Measurements from ENCODE around the gene CRIP3.

Gene CRIP3

DNA sequence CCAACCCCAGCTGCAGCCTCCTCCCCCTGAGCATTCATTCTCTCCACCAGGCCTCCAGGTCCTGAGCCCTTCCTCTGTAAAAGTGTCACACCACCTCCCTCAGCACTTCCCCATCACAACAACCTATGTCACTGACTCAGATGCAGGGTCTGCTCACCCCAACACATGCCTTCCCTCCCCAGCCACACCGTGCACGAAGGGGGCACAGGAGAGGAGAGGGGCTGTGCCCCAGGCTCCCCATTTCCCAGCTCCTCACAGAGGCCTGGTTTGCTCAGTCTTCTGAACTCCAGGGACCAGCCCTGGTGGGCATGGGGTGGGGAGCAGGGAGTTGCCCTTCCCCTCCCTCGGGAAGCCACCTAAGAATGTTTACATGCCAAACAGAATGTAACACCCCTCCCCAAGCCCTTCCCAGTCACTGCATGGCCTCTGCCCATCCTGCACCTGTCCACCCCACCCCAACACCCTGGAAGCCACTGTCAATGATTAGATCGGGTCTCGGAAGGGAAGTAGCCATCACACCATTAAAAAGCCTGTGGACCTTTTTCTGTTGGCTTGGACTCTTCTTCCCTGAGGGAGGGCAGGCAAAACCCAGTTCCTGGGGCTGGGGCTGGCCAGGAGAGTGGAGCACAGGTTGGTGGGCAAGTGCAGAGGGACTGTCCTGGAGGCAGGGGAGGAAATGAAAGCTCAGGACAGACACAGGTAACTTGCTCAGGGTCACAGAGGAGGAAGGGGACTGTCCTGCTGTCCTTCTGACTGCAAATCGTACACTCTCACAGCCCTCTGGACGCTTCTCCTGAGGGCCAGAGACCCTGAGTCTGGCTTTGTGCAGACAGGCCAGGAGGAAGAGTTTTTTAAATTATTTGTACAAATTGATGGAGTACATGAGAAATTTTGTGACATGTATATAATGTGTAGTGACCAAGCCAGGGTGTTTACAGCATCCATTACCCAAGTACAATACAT is 20.6 kb downstream of the CRIP3 start:
- no peak for DNase-seq (ENCODE audit: low read depth in 2 of 2)

DNA sequence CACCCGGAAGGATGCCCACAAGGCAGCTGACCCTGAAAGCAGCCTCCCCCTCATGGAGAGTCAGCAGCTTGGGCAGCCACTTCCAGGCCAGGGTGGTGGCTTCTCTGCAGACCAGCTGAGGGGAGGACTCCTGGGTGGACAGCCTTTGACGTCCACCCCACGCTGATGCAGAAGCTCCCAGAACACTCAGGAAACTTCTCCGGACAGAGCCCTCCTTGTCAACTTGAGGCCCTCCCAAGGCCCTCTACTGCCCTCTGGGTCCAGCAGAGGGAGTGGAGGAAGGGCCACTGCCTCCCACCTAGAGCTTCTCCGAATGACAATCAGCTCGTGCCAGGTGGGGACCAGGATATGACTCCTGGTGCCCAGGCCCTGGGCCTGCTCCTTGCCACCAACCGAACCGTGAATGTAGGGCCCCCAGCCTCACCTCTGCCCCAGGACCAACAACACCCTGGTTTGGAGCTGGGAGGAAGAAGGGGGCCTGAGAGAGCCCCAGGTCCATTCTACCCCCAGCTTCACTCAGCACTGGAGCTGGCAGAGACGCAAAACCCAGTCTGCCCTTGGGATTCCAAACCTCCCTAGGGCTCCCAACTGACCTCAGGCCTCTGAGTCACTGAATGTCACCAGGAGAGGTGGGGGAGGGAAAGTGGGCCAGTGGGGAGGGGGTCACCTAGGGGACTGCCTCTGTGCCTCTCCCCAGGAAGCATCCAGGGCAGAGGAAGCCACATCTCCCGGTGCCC is 21.5 kb downstream of the CRIP3 start:
- no peak for DNase-seq (ENCODE audit: low read depth in 2 of 2)

DNA sequence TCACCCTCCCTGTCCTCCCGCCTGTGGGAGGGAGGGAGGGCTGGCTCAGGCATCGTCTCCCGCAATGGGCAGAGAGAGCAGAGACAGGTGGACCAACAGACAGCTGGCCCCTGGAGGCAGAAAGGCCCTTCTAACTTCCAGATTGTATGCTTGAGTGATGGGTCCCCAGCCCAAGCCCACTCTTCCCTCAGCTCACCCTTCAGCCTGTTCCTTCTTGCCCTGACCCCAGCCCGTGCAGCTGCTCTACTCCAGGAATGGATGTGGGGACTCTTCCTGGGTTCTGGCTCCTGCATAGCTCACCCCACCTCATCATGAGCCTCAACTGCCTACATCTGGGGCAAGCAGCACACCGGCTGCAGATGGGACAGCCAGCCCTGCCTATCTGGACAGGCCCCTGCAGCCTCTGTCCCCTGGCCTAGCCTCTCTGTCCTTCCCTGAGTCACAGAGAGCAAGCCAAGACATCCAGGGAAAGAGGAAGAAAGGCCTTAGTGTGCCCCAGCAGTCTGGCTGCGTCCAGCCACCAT is 22.1 kb downstream of the CRIP3 start:
- DNase-seq (ENCODE audit: low read depth in 2 of 2) = no peak

DNA sequence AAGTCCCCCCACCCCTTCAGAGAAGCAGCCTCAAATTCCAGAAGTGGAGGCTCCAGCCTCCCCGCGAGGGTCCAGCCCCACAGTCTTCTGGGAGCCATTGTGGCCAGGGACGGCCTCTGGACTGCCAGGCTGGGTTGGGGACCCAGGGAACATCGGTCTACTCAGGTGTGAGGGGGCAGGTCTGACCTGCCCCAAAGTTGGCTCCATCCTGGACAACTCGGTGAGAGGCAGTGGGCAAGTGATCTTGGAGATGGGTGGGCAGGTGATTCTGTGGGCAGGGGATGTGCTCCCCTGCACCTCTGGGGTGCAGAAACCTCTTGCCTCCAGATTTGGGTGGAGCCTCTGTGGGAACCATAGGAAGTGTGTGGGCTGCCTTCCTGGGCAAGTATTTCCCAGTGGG is 22.8 kb downstream of the CRIP3 start:
- DNase-seq (ENCODE audit: low read depth in 2 of 2) = no peak

DNA sequence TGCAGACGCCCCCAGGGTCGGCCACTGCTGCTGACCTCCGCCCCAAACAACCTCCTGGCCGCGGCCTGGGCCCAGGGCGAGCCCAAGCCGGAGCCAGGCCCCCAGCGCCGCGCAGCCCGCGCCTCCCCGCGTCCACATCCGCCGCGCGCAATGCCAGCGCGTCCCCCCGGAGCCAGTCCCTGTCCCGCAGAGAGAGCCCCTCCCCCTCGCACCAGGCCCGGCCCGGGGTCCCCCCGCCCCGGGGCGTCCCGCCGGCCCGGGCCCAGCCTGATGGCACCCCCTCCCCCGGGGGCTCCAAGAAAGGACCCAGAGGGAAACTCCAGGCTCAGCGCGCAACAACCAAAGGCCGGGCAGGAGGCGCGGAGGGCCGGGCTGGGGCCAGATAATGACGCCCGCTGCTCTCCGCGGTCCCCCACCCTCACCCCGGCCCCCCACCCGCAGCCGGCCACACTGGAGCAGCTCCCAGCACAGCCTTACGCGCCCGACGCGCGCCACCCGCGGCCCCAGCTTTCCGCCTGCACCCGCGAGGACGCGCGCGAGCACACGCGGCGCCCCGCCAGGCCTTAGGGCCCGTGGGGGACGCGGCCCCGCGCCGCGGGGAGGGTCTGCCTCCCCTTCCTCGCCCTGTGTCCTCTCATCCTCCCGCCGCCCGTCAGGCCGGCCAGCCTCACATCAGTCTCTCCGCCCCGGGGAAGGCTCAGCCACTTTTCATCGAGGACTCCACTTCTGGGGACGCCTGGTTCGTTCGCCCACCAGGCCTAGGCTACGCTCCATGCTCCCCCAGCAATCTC is 23.4 kb downstream of the CRIP3 start:
- no peak for DNase-seq (ENCODE audit: low read depth in 2 of 2)

DNA sequence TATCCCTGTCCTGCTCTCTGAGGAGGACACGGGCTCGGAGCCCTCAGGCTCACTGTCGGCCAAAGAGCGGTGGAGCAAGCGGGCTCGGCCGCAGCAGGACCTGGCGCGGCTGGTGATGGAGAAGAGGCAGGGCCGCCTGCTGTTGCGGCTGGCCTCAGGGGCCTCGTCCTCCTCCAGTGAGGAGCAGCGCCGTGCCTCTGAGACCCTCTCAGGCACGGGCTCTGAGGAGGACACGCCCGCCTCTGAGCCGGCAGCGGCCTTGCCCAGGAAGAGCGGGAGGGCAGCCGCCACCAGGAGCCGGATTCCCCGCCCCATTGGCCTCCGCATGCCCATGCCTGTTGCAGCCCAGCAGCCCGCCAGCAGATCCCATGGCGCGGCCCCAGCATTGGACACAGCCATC is 24.7 kb downstream of the CRIP3 start:
- DNase-seq (ENCODE audit: low read depth in 2 of 2) = no peak

DNA sequence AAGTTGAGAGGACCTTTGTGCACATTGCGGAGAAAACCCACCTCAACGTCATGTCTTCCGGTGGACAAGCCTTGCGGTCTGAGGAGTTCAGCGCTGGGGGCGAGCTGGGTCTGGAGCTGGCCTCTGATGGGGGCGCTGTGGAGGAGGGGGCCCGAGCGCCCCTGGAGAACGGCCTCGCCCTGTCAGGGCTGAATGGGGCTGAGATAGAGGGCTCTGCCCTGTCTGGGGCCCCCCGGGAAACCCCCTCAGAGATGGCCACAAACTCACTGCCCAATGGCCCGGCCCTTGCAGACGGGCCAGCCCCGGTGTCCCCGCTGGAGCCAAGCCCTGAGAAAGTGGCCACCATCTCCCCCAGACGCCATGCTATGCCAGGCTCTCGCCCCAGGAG is 25.1 kb downstream of the CRIP3 start:
- DNase-seq (ENCODE audit: low read depth in 2 of 2) = no peak

DNA sequence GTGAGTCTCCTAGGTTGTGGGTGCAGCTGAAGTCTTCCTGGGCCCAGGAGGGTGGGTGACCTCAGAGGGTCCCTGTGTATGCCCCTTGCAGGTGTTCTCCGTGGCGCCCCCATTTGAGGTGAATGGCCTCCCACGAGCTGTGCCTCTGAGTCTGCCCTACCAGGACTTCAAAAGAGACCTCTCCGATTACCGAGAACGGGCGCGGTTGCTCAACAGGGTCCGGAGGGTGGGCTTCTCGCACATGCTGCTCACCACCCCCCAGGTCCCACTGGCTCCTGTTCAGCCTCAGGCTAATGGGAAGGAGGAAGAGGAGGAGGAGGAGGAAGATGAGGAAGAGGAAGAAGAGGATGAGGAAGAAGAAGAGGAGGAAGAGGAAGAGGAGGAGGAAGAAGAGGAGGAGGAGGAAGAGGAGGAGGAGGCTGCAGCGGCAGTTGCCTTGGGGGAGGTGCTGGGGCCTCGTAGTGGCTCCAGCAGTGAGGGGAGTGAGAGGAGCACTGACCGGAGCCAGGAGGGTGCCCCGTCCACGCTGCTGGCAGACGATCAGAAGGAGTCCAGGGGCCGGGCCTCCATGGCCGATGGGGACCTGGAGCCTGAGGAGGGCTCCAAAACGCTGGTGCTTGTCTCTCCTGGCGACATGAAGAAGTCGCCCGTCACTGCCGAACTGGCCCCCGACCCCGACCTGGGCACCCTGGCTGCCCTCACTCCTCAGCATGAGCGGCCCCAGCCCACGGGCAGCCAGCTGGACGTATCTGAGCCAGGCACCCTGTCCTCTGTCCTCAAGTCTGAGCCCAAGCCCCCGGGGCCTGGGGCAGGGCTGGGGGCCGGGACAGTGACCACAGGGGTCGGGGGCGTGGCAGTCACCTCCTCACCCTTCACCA is 25.8 kb downstream of the CRIP3 start:
- DNase-seq (ENCODE audit: low read depth in 2 of 2) = no peak

DNA sequence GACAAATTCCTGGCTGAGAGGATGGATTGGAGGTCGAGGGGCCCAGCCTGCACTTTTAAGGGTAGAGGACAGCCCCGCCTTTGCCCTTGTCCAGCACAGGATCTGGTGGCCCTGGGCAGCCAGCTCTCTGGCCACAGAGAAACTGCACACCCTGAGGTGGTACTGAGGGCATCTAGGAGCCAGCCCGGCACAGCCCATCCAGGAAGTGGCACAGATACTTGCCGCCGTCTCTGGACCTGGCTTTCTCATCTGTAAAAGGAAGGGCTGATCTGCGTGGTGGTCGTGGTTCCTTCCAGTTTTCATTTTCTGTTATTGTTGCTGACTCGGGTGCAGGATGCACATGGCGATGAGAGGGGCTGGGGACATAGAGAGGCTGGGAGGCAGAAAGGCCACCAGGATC is 26.6 kb downstream of the CRIP3 start:
- DNase-seq (ENCODE audit: low read depth in 2 of 2) = no peak

DNA sequence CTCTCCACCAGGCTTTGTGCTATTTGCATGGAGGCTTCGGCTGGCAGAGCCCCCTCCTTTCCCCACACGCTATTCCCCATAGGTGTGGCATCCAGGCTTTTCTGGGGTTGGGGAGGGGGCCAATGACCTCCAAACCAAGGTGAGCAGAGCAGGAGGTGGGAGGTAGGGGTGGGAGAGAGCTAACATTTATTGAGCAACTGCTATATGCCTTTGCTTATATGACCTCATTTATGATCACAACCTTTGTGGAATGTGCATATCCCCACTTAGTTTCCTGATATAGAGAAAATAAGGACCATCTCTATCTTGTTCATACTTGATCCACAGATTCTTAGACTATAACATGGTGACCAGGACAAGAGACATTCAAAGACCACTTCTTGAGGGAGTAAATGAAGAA is 28.4 kb downstream of the CRIP3 start:
- DNase-seq (ENCODE audit: low read depth in 2 of 2) = no peak

DNA sequence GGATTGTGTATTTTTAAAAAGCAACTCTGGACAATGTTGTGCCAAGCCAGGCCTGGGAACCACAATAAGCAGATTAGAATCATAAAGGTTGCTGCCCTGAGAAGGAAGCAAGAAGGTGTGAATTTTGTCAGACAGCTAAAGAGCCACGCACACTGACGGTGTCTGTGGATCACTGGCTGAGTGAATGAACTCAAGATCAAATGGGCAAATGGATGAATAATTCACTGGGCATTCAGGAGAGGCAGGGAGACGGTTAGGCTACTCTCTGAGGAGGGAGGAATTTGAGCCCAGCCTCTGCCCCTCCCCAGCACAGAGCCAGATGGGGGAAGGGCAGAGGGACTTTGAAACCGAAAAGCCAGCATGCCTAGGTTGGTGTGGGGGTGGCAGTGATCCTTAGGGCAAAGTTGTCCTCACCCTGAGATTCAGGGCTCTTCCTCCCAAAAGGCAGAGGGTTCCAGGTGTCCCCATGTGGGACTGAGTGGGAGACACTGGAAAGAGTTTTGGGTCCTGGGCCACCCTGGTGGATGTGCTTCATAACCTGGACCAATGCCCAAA is 30.0 kb downstream of the CRIP3 start:
- no peak for DNase-seq (ENCODE audit: low read depth in 2 of 2)

DNA sequence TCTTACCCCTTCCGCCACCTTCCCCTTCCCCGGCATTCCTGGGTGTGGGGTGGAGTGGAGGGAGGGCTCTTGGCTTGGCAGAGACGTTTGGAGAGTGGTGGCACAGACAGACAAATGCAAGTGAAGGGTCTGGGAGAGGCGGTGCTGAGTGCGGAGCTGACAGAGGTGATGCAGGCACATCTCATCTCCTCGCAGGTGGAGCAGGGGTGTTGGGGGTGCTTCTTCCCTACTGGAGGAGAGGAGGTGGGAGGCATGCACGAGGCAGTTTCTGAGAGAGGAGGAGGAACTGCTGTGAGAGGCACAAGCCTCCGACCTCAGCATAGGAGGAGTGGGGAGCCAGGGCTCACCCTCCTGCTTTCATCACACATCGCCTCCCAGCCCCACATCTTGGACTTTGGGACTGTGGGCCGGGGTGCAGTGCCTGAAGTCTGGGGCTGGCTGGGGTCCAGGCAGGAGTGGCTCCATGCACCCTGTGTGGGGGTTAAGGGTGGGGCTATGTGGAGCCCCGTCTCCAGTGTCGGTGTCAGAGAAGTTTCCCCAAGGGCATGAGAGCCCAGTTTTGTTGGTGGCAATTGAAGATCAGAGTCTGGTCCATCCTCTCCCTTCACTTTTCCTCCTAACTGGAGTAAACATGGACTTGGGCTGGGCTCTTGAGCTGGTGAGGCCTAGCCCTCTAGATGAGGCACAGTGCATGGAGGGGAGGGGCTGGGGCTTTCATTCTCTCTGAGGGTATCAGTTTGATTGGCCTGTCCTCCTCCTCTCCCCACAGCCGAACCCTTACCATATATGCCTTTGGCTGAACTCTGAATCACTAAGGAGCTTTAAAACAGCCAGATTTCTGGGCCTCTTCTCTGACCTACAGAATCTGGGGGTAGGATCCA is 30.7 kb downstream of the CRIP3 start:
- DNase-seq (ENCODE audit: low read depth in 2 of 2) = no peak

DNA sequence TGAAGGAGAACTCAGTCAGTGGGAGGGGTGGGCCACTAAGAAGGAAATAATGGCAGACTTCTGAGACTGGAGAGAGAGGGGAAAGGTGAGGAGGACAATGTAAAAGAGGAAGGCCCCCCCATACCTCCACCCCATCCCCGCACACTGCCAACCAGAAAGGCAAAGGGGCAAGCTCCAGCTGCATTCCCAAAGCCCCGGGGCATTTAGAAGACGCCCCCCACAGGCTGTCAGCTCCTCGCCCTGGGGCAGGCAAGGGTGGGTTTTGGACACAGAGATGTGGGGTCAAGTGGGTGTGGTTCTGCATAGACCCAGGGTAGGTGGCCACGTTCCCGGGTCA is 31.4 kb downstream of the CRIP3 start:
- DNase-seq (ENCODE audit: low read depth in 2 of 2) = no peak

DNA sequence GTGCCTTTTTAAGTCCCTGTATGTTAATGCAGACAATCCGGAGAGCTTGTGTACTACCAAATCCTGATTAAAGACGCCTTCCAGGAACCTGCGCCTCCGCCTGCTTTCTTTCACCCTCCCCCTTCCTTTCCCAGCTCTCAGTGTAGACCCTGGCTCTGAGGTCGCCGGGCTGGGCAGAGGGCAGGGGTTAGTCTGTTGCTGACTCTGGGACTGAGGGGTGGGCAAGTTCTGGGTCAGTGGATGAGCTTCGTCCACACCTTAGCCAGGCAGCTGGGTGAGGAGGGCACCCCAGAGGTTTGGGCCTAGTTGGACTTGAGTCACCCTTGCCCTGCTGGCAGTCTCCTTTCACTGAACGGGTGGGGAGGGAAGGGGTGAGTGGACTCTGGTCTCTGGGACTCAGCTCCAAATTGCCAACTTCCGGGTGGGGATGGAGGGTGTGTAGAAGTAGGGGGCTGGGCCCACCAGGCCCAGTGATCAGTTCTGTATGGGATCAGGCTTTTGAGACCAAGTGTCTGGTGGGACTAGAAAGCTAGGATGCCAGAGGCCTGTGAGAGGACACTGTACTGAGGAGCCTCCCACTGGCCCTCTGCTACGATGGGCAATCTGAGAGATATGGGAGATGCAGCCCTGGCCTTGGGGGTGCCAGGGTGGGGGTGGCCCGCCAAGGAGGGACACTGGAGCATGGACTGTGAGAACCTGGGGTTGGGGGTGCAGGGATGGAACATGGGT is 31.9 kb downstream of the CRIP3 start:
- no peak for DNase-seq (ENCODE audit: low read depth in 2 of 2)

DNA sequence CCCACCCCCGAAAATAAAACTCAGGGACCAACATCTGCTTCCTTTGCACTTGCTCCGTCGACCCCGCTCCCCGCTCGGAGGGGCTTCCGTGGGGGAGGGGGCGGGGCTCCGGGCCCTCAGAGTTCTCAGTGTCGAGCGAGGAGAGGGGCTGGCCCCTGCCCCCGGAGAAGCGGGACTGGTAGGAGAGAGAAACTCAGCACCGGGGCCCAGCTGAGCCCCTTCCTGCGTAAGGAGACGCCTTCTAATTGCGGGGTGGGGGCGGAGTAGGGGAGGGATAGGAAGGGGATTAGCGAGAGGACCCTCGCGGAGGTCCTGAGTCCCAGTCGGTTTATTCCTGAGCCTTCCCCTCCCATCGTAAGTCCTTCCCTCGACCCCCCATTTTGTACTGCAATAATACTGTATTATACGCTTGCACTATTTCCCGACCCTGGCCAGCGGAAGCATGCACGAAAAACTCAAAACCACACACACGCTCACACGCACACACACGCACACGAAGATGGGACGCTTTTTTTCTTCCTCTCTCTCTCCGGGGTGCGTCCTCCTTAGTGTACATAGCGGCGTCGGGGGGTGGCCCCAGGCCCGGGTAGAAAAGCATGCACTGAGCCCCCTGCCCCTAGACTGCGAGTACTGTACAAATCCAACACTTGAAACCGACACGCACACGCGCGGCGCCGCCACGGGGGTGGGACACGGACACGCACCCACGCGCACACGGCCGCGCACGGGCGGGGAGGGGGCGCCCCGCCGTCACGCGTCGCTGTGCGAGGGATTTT is 32.6 kb downstream of the CRIP3 start:
- no peak for DNase-seq (ENCODE audit: low read depth in 2 of 2)

DNA sequence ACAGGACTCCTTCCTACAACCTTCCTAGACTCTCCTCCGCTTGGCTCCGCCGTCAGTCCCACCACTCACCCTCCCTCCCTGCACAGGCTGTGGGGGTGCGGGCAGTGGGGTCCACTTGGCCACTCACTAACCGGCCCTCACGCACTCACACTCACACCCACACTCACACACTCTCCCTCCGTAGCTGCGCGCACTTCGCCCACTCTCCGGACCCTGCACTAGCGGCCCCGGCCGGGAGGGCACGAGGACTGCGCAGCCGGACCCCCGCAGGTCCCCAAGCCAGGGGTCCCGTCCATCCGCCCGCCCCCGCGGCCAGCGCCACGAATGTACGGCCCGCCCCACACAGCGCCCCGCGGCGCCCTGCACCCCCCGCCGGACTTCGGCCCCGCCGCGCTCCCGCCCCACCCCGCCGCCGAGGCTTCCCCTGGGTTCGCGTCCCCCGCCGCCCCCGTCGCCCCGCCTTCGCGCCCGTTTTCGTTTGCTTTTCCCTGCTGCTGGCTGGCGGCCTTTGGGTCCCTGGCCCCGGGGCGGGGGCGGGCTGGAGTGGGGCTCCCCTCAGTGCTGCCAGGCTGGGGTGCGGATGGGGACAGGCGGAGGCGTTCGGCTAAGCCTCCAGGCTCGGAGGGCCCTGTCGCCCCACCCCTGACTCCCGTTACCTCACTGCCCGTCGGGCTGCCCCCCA is 33.6 kb downstream of the CRIP3 start:
- no peak for DNase-seq (ENCODE audit: low read depth in 2 of 2)

DNA sequence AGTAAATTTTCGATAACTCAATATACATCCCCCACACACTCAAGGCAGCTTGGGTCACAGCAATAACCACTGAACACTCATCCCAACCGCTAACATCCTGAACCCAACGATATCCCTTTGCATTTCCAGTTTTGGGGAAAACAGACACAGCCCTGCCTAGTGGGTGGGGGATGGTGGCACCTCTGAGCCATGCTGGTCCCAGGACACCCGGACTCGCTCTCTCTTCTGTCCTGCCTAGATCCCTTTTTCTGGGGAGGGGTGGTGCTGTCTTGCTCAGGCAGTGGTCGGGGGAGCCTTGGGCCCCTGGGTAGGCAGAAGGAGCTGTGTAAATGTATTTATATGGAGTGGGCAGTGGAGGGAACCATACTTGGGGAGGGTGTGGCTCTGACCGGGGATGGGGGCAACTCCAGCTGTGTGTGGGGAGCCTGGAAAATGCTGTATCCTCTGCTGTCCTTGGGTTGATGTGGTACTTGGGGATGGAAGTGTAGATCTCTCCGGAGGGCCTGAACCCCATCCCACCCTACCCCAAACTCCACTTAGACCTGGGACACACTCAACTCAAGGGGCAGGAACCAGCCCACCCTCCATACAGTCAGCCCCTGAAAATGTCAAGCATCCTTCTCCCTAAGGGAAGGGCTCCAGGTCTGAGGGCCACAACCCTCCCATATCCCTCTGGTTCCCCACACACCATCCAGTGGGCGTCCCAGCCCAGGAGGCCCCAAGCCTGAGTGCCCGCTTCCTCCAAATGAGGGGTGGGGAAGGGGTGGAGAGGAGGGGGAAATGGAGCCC is 34.3 kb downstream of the CRIP3 start:
- DNase-seq (ENCODE audit: low read depth in 2 of 2) = no peak

Data from fibroblast of skin of left biceps (primary cell).